Nephron (organoid): ENCODE data around the gene PLA2G6.
A peak's percentile ranks its signal among the peaks of the same experiment; 100 is the strongest.

ENCODE experiments used
- H3K27ac Mint-ChIP-seq, 3 experiments: 2 replicates each; pipeline ENCODE4 v1.8.0; 2020; ENCODE audit warnings: mixed read lengths in 3 of 3, mild to moderate bottlenecking in 2 of 3, moderate library complexity in 1 of 3
- H3K27me3 Mint-ChIP-seq: 2 replicates; pipeline ENCODE4 v1.8.0; 2021; ENCODE audit warnings: low read depth, mild to moderate bottlenecking, moderate library complexity, mixed read lengths
- H3K36me3 Mint-ChIP-seq: 2 replicates; pipeline ENCODE4 v1.8.0; 2020; ENCODE audit warnings: low read depth, mixed read lengths
- H3K4me1 Mint-ChIP-seq: 2 replicates; pipeline ENCODE4 v1.8.0; 2020; ENCODE audit warnings: mixed read lengths
- H3K4me3 Mint-ChIP-seq, 3 experiments: 2 replicates each; pipeline ENCODE4 v1.8.0; 2020; ENCODE audit warnings: mild to moderate bottlenecking in 3 of 3, mixed read lengths in 3 of 3, moderate library complexity in 2 of 3
- H3K9me3 Mint-ChIP-seq: 2 replicates; pipeline ENCODE4 v1.8.0; 2020; ENCODE audit warnings: mixed read lengths
- TF ChIP-seq, protein P1 (sequence below), 3 experiments: fragments of 200-600 bp; sonication (generic); IDR thresholded peaks; one replicate each; pipeline ENCODE4 v1.5.0; 2021; ENCODE audit warnings: antibody characterized with exemption in 3 of 3; ENCODE audit not compliant: unreplicated experiment in 3 of 3

The PLA2G6 gene

DNA sequence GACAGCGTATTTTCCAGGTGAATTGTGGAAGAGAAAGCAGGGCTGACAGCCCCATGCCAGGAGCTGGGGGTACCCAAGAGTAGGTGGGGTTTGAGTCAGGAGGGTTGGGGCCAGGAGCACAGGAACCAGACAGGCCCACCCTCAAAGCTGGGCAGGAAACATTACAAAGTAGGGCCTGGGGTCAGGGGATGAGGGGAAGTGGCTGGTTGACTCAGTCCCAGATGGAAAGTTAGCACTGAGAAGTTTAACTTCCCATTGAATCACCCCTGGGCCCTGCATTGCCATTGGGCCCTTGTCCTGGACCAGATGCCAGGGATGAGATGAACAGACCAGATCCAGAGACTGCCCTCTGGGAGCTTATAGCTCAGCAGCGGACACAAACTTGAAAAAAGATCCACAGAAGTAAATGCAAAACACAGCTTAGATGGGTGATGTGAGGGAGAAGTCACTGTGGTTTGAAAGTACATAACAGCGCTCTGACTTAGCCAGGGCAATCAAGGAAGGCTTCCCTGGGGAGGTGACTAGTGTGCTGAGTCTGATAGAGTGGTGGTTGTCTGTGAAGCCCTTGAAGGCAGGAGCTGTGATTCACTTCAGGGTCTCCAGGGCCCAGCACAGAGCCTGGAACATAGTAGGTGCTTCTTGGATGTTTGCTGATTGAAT is 22.4 kb upstream of the PLA2G6 start:
- Mint-ChIP-seq H3K27ac (peak overlapping the region in 1 of 3 experiments; percentile 5), H3K4me3 (peak overlapping the region; percentile 56 to 82 (median 78)), H3K36me3 (no peaks in the 10 kb centered on the region), H3K4me1 (peaks cover 22% of the 10 kb centered on the region), H3K9me3 (no peaks in the 10 kb centered on the region), H3K27me3 (peaks cover 10% of the 10 kb centered on the region)
- TF ChIP-seq, protein P1, sequence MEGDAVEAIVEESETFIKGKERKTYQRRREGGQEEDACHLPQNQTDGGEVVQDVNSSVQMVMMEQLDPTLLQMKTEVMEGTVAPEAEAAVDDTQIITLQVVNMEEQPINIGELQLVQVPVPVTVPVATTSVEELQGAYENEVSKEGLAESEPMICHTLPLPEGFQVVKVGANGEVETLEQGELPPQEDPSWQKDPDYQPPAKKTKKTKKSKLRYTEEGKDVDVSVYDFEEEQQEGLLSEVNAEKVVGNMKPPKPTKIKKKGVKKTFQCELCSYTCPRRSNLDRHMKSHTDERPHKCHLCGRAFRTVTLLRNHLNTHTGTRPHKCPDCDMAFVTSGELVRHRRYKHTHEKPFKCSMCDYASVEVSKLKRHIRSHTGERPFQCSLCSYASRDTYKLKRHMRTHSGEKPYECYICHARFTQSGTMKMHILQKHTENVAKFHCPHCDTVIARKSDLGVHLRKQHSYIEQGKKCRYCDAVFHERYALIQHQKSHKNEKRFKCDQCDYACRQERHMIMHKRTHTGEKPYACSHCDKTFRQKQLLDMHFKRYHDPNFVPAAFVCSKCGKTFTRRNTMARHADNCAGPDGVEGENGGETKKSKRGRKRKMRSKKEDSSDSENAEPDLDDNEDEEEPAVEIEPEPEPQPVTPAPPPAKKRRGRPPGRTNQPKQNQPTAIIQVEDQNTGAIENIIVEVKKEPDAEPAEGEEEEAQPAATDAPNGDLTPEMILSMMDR (IDR thresholded peaks at IDR 0.05; ENCODE audit: unreplicated experiment in 3 of 3) = no peak

- peak overlapping the region; percentile 78 to 86 (median 82) for H3K4me3 Mint-ChIP-seq
- peaks cover 10% of the 10 kb centered on the region for H3K27me3 Mint-ChIP-seq
- H3K4me1 Mint-ChIP-seq = peaks cover 22% of the 10 kb centered on the region
- H3K9me3 Mint-ChIP-seq = no peaks in the 10 kb centered on the region
- H3K27ac Mint-ChIP-seq = no peak overlapping the region
- no peaks in the 10 kb centered on the region for H3K36me3 Mint-ChIP-seq
- TF ChIP-seq, protein P1 (IDR thresholded peaks at IDR 0.05; ENCODE audit: unreplicated experiment in 3 of 3) = no peak
These were observed 21.6 kb upstream of the PLA2G6 start for GRCh38 chr22:38203090-38203810.

- Mint-ChIP-seq H3K27me3 (peaks cover 10% of the 10 kb centered on the region), H3K27ac (no peak overlapping the region), H3K9me3 (no peaks in the 10 kb centered on the region), H3K4me3 (peak overlapping the region; percentile 78 to 86 (median 82)), H3K4me1 (peaks cover 22% of the 10 kb centered on the region), H3K36me3 (no peaks in the 10 kb centered on the region)
- TF ChIP-seq, protein P1 (IDR thresholded peaks at IDR 0.05; ENCODE audit: unreplicated experiment in 3 of 3) = no peak
These were observed 20.9 kb upstream of the PLA2G6 start for GRCh38 chr22:38202437-38203089.

DNA sequence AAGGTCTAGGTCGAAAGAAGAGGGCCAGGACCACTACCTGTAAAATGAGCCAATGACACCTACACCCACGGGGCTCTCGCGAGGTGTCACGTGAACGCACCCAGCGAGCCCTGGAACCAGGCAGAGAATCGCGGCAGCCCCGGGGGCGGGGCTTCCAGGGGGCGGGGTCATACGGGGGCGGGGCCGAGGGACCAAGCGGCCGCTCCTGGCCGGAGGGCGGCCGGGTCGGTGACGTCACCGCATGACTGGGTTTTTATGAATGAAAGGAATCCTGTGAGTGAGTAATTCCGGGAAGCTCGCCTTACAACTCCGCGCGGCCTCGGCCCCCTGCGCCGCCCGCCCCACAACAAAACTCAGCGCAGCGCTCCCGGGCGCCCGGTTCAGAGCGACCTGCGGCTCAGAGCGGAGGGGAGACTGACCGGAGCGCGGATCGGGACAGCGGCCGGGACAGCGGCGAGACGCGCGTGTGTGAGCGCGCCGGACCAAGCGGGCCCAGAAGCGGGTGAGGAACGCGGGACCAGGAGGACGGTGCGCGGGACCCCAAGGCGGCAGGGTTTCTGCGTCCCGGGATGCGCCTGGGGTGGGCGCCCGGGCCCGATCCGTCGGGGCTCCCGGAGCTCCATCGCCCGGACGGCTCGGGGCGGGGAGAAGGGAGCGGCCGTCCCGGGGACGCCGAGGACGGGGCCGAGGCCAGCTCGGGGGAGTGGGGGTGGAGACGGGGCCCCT is 20.2 kb upstream of the PLA2G6 start, which contains the start of gene MAFF:
TSS of gene MAFF (plus strand) at position 284 of the 726 bp plus-strand sequence. CDS start 11,860 bp downstream, outside the sequence.
- Mint-ChIP-seq H3K4me3 (peak within 1 kb of the TSS; percentile 86 to 91 (median 87)), H3K4me1 (peaks cover 22% of the 10 kb centered on the region), H3K27me3 (peaks cover 10% of the 10 kb centered on the region), H3K9me3 (no peaks in the 10 kb centered on the region), H3K36me3 (no peaks in the 10 kb centered on the region), H3K27ac (peak within 1 kb of the TSS; percentile 9 to 52 (median 11))
- TF ChIP-seq, protein P1 (IDR thresholded peaks at IDR 0.05; ENCODE audit: unreplicated experiment in 3 of 3) = no peak

- peaks cover 22% of the 10 kb centered on the region for H3K4me1 Mint-ChIP-seq
- H3K27me3 Mint-ChIP-seq = peaks cover 10% of the 10 kb centered on the region
- TF ChIP-seq, protein P1 (IDR thresholded peaks at IDR 0.05; ENCODE audit: unreplicated experiment in 3 of 3) = no peak
- H3K9me3 Mint-ChIP-seq = no peaks in the 10 kb centered on the region
- peak overlapping the region; percentile 82 to 91 (median 87) for H3K4me3 Mint-ChIP-seq
- no peaks in the 10 kb centered on the region for H3K36me3 Mint-ChIP-seq
- H3K27ac Mint-ChIP-seq = peak overlapping the region in 2 of 3 experiments; percentile 9 to 11
These were observed 19.7 kb upstream of the PLA2G6 start for GRCh38 chr22:38201371-38201710.
